Lower leg skin (tissue), 4 donors: Measurements from ENCODE around the gene CYTH3. TPM values are rescaled to one million over a fixed set of nuclear protein-coding genes. Genes with fewer than 3 reads are reported as not detected.
"Not testable (repeated sequence)": the region's sequence is repeated elsewhere in the genome, so short reads cannot be mapped to it uniquely, and the experiment has no call there.

Source experiments
- DNase-seq, 2 donors: peaks; one replicate each; pipeline ENCODE4 v3.0.0-alpha.2; 2019; ENCODE audit warnings: low spot score in 2 of 2
- H3K4me3 ChIP-seq: fragments of 200-600 bp; sonication (generic); 2 replicates; pipeline ENCODE4 v1.5.1; 2017; ENCODE audit warnings: mild to moderate bottlenecking, low read depth; ENCODE audit not compliant: poor library complexity, severe bottlenecking
- POLR2A ChIP-seq, 2 donors: fragments of 450-650 bp; IDR thresholded peaks; one replicate each; pipeline ENCODE4 v1.6.1; 2016 to 2017; ENCODE audit warnings: antibody characterized with exemption in 2 of 2, mild to moderate bottlenecking in 1 of 2, moderate library complexity in 1 of 2
- WGBS, 2 donors: methylation state at CpG; one replicate each; pipeline ENCODE4 v1.1.5; 2018; 5-methylcytosine and 5-hydroxymethylcytosine counted together
- intact Hi-C: fragments of 100-400 bp; cut with DNase I; formaldehyde crosslinking; loops from one replicate; pipeline ENCODE4 v1.15.0; 2023; ENCODE audit warnings: low total_unique reads
- total RNA-seq, 4 donors: library from RNA; depleted of rRNA; stranded (reverse); fragments of >200 nt; gene quantifications; one replicate each; pipeline ENCODE4 v1.1.0, GENCODE V29; 2016
- TF ChIP-seq, protein P1 (sequence below), 3 donors: fragments of 450-650 bp; IDR thresholded peaks; one replicate each; pipeline ENCODE4 v1.5.1; 2016; ENCODE audit warnings: antibody characterized with exemption in 3 of 3, mild to moderate bottlenecking in 3 of 3, moderate library complexity in 2 of 3

The CYTH3 gene
- total RNA-seq, 4 donors from 2014 or later = 40.3 to 108 (median 44.7) TPM

DNA sequence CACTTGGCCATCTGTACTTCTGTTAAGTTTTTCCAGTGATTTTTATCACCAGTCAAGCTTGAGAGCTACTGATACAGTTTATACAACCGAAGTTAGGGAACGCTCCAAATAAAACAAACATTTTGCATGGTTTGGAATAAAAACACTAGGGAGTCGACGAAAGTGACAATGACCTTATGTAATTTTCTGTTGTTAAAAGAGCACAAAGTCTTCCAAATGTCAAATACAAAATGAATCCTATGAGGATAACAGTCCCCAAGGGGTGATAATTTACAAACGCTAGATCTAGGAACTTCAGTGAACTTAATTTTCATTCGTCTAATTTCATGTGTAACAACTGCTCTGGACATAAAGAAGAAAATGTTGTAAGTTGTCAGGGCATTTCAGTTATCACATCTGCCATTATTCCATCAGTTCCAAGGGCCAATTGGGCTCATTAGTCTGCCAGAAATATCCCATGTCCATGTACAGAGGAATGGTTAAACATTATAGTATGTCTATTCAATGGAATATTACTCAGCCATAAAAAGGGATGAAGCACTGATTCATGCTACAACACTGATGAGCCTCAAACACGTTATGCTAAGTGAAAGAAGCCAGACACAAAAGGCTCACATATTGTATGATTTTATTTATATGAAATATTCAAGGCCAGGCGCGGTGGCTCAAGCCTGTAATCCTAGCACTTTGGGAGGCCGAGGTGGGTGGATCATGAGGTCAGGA is 38.0 kb upstream of the CYTH3 start:
- 72 to 83% methylated on average over 10 of the region's 10 CpGs for WGBS, 2 donors
- intact Hi-C loops = no loop called here
- no peak for DNase-seq

GRCh38 chr7:6307762-6308161 is 35.3 kb upstream of the CYTH3 start:
- DNase-seq = no peak
- 69 to 72% methylated on average over 5 of the region's 5 CpGs for WGBS, 2 donors
- no peak overlapping the region for H3K4me3 ChIP-seq

More for the DNA sequence above, 38.0 kb upstream of the CYTH3 start:
- no peak for TF ChIP-seq POLR2A (IDR thresholded peaks at IDR 0.05)
- TF ChIP-seq, protein P1, sequence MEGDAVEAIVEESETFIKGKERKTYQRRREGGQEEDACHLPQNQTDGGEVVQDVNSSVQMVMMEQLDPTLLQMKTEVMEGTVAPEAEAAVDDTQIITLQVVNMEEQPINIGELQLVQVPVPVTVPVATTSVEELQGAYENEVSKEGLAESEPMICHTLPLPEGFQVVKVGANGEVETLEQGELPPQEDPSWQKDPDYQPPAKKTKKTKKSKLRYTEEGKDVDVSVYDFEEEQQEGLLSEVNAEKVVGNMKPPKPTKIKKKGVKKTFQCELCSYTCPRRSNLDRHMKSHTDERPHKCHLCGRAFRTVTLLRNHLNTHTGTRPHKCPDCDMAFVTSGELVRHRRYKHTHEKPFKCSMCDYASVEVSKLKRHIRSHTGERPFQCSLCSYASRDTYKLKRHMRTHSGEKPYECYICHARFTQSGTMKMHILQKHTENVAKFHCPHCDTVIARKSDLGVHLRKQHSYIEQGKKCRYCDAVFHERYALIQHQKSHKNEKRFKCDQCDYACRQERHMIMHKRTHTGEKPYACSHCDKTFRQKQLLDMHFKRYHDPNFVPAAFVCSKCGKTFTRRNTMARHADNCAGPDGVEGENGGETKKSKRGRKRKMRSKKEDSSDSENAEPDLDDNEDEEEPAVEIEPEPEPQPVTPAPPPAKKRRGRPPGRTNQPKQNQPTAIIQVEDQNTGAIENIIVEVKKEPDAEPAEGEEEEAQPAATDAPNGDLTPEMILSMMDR (IDR thresholded peaks at IDR 0.05) = no peak
- no peak overlapping the region for H3K4me3 ChIP-seq

DNA sequence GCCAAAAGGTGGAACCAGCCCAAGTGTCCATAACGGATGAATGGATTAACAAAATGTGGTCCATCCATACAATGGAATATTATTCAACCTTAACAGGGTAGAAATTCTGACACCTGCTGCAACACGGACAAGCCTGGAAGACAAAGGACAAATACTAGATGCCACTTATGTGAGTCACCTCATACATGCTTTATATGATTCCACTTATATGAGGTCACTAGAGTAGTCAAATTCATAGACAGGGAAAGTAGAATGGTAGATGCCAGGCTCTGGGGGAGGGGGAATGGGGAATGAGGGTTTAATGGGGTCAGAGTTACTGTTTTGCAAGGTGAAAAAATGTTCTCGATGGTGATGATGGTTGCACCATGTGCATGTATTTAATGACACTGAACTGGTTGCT is 34.0 kb upstream of the CYTH3 start:
- TF ChIP-seq, protein P1 (IDR thresholded peaks at IDR 0.05) = no peak
- no peak for TF ChIP-seq POLR2A (IDR thresholded peaks at IDR 0.05)
- 58 to 71% methylated on average over 3 of the region's 3 CpGs for WGBS, 2 donors
- DNase-seq = no peak
- intact Hi-C loops = no loop called here
- no peak overlapping the region for H3K4me3 ChIP-seq

More at GRCh38 chr7:6307762-6308161, 35.3 kb upstream of the CYTH3 start:
- intact Hi-C loops = no loop called here
- TF ChIP-seq, protein P1 (IDR thresholded peaks at IDR 0.05) = no peak
- no peak for TF ChIP-seq POLR2A (IDR thresholded peaks at IDR 0.05)

DNA sequence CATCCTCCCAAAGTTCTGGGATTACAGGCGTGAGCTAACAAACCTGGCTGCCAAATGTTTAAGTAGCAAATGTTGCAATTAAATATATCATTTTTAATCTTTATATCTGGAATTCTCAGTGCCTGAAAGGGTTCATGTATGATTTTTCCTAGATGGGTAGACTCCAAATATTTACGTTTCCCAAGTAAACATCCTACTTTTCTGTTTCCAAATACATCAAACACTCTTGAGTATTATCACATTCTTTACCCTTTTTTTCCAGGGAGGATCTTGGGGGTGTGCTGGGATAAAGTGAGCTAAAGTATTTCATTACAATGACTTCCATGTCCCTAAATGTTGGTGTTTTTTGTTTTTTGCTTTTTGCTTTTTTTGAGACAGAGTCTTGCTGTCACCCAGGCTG is 32.9 kb upstream of the CYTH3 start:
- H3K4me3 ChIP-seq = no peak overlapping the region
- WGBS, 2 donors = 50 to 58% methylated on average over 2 of the region's 2 CpGs
- DNase-seq = no peak
- no peak for TF ChIP-seq POLR2A (IDR thresholded peaks at IDR 0.05)
- TF ChIP-seq, protein P1 (IDR thresholded peaks at IDR 0.05) = no peak
- intact Hi-C loops = no loop called here

DNA sequence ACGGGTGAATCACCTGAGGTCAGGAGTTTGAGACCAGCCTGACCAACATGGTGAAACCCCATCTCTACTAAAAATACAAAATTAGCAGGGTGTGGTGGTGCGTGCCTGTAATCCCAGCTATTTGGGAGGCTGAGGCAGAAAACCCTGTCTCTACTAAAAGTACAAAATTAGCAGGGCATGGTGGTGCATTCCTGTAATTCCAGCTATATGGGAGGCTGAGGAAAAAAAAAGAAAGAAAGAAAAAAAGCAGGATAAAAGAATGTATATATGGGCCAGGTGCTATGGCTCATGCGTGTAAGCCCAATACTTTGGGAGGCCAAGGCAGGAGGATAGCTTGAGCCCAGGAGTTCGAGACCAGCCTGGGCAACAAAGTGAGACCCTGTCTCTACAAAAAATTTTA is 29.0 kb upstream of the CYTH3 start:
- DNase-seq, H3K4me3 ChIP-seq, intact Hi-C loops: not testable (repeated sequence)
- 90 to 97% methylated on average over 4 of the region's 4 CpGs for WGBS, 2 donors

DNA sequence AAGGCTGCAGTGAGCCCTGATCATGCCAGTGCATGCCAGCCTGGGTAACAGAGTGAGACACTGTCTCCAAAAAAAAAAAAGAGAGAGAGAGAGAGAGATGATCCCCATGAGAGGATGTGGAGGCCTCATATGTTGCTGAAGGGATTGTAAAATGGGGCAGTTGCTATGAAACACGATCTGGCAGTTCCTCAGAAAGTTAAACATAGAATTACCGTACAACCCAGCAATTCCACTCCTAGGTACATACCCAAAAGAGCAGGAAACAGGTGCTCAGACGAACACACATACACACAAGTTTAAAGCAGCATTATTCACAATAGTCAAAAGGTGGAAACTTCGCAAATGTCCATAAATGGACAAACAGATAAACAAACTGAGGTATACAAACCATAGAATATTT is 27.4 kb upstream of the CYTH3 start:
- 89 to 90% methylated on average over 4 of the region's 4 CpGs for WGBS, 2 donors
- intact Hi-C loops = no loop called here
- no peak overlapping the region for H3K4me3 ChIP-seq
- no peak for TF ChIP-seq POLR2A (IDR thresholded peaks at IDR 0.05)
- TF ChIP-seq, protein P1 (IDR thresholded peaks at IDR 0.05) = no peak
- DNase-seq = no peak
